Adrenal gland (tissue), 12 donors: ENCODE results near the gene BBS9. TPM values are rescaled to one million over a fixed set of nuclear protein-coding genes. Genes with fewer than 3 reads are reported as not detected.

Experiments
- DNase-seq, 7 donors: peaks; one replicate each; pipeline ENCODE4 v3.0.0-alpha.2; 2019 to 2020
- H3K27ac ChIP-seq, 5 donors: fragments of 200-600 bp; sonication (generic) in 4 of 5; 1 replicate in 3 of 5; 2 replicates in 2 of 5; pipeline versions ENCODE4 v1.5.1 to v1.8.0; 2016 to 2020; ENCODE audit warnings: mild to moderate bottlenecking in 1 of 5
- H3K27me3 ChIP-seq: fragments of 200-600 bp; 2 replicates; pipeline ENCODE4 v1.8.0; 2021
- H3K36me3 ChIP-seq, 2 donors: fragments of 200-600 bp; replicated peaks in 1 of 2; 1 replicate in 1 of 2; 2 replicates in 1 of 2; pipeline versions ENCODE4 v1.5.1 to v1.8.0; 2018 to 2022
- H3K4me1 ChIP-seq, 2 donors: fragments of 200-600 bp; replicated peaks in 1 of 2; 1 replicate in 1 of 2; 2 replicates in 1 of 2; pipeline versions ENCODE4 v1.5.1 to v1.8.0; 2018 to 2021
- H3K4me3 ChIP-seq, 4 donors: fragments of 200-600 bp; sonication (generic) in 3 of 4; one replicate each; pipeline ENCODE4 v1.5.1; 2016 to 2018
- H3K9me3 ChIP-seq, 3 donors: fragments of 200-600 bp; sonication (generic) in 1 of 3; replicated peaks in 1 of 3; 1 replicate in 2 of 3; 2 replicates in 1 of 3; pipeline versions ENCODE4 v1.5.1 to v1.8.0; 2016 to 2021
- POLR2A ChIP-seq, 2 donors: fragments of 450-650 bp; IDR thresholded peaks; one replicate each; pipeline ENCODE4 v1.6.1; 2017; ENCODE audit warnings: antibody characterized with exemption in 2 of 2, mild to moderate bottlenecking in 2 of 2, moderate library complexity in 1 of 2
- WGBS, 4 donors: extraction: QIAGEN DNeasy Blood & Tissue Kit in 2 of 4; methylation state at CpG; one replicate each; pipeline versions ENCODE4 v1.1.5 to v1.1.7; 2013 to 2017; 5-methylcytosine and 5-hydroxymethylcytosine counted together
- intact Hi-C, 2 donors: fragments of 100-400 bp; cut with DNase I; formaldehyde crosslinking; loops; one replicate each; pipeline versions ENCODE4 v1.14.1 to v1.15.0; 2022 to 2023
- polyA plus RNA-seq, 3 donors: library from polyadenylated mRNA; stranded (reverse); fragments of 200-250 nt in 2 of 3; fragments of 350-450 nt in 1 of 3; fragmentation: Illumina TruSeq in 1 of 3; extraction: RNeasy Lipid Tissue Mini Kit (QIAGEN cat#74804) in 1 of 3; gene quantifications; one replicate each; pipeline ENCODE4 v1.2.3, GENCODE V29; 2013 to 2014
- total RNA-seq, 9 donors: library from RNA; depleted of rRNA in 4 of 9; stranded (reverse); fragments of >200 nt in 4 of 9; fragments of 120-200 nt in 1 of 9; fragmentation: NEBNext Ultra II Directional in 1 of 9; extraction: Animal tissue kit (Norgen Biotek cat#: 25700) in 1 of 9; gene quantifications; one replicate each; pipeline versions ENCODE4 v1.1.0 to v1.2.4, GENCODE V29; 2013 to 2023
- TF ChIP-seq, protein P1 (sequence below), 6 experiments: fragments of 450-650 bp in 4 of 6; fragments of 200-600 bp in 2 of 6; sonication (generic) in 1 of 6; IDR thresholded peaks; 1 replicate in 5 of 6; 2 replicates in 1 of 6; pipeline versions ENCODE4 v1.5.1 to v1.8.0; 2016 to 2021; ENCODE audit warnings: antibody characterized with exemption in 6 of 6, mild to moderate bottlenecking in 2 of 6, moderate library complexity in 1 of 6
- donor health status: healthy with polysubstance abuse.
- donor health status: Bipolar disorder and iron deficiency.
- donor health status: DM: yes; HTN: yes; CAD: no.
- donor health status: DM: no; HTN: no; CAD: no.
- donor health status: DM: no; HTN: no; CAD: no.
- donor health status: DM: yes; HTN: yes; CAD: no.

The BBS9 gene
- total and polyA plus RNA-seq, 12 donors, result 5.6 to 39.4 (median 21.7) TPM

DNA sequence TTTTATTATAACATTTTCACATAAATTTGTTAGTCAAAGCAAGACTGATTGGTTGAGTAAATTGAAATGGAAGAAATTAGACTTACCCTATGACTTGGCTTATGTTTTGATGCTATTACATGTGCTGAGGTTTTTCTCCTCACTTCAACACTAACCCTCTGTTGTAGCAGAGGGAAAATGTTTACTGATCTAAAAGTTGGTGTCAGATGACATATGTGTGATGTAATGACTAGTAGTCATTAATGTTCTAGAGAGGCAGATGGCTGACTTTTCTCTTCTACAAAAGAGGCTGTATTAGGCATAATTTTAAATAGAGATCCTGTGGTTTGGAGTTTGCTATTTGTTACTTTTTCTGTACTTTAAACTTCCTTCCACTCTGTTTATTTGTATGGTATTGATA is 266.0 kb downstream of the BBS9 start:
- DNase-seq, result no peak

DNA sequence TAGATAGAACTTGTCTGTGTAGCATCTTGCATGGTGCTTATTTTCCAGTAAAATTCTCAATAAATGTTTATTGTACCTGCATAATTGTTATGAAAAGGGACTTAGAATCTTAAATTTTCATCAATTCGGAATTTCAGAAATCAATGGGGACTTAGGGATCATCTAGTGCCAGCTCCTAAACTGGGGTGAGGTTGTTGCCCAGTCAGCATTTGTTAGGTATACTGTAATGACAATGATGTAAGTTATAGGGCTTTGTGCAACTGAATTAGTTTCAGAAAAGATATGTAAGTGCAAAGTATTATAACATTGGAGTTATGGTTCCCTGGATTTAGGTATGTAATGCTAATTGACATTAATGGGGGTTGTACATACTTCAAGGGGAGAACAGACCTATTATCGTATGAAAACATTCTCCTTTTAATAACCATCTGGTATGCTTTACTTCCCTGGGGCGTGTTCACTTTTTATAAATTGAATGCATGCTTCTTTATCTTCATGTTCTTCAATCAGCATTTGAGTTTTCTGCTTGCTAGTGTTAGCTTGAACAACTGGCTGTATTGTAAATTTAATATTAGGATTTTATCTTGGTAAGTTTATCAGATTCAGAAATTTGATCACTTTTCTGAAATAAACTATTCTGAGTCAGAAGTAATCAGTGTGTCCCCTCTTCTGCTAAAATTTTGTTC is 270.3 kb downstream of the BBS9 start:
- TF ChIP-seq POLR2A (IDR thresholded peaks at IDR 0.05), result no peak
- TF ChIP-seq, protein P1, sequence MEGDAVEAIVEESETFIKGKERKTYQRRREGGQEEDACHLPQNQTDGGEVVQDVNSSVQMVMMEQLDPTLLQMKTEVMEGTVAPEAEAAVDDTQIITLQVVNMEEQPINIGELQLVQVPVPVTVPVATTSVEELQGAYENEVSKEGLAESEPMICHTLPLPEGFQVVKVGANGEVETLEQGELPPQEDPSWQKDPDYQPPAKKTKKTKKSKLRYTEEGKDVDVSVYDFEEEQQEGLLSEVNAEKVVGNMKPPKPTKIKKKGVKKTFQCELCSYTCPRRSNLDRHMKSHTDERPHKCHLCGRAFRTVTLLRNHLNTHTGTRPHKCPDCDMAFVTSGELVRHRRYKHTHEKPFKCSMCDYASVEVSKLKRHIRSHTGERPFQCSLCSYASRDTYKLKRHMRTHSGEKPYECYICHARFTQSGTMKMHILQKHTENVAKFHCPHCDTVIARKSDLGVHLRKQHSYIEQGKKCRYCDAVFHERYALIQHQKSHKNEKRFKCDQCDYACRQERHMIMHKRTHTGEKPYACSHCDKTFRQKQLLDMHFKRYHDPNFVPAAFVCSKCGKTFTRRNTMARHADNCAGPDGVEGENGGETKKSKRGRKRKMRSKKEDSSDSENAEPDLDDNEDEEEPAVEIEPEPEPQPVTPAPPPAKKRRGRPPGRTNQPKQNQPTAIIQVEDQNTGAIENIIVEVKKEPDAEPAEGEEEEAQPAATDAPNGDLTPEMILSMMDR (IDR thresholded peaks at IDR 0.05), result no peak
- 88 to 92% (median 89%) methylated on average over 3 of the region's 3 CpGs for WGBS, 4 donors
- H3K36me3 ChIP-seq, result no peaks in the 10 kb centered on the region

More for the DNA sequence above, 266.0 kb downstream of the BBS9 start:
- Histone ChIP-seq H3K36me3 (no peaks in the 10 kb centered on the region), H3K27me3 (no peaks in the 10 kb centered on the region), H3K27ac (no peak overlapping the region), H3K4me1 (no peaks in the 10 kb centered on the region), H3K9me3 (no peaks in the 10 kb centered on the region), H3K4me3 (no peak overlapping the region)
- intact Hi-C loops, result no loop called here
- TF ChIP-seq, protein P1 (IDR thresholded peaks at IDR 0.05), result no peak
- TF ChIP-seq POLR2A (IDR thresholded peaks at IDR 0.05), result no peak

GRCh38 chr7:33400214-33400538 is 270.8 kb downstream of the BBS9 start:
- TF ChIP-seq, protein P1 (IDR thresholded peaks at IDR 0.05), result no peak
- no peak for TF ChIP-seq POLR2A (IDR thresholded peaks at IDR 0.05)
- Histone ChIP-seq H3K27ac (no peak overlapping the region), H3K36me3 (no peaks in the 10 kb centered on the region), H3K27me3 (no peaks in the 10 kb centered on the region), H3K4me1 (no peaks in the 10 kb centered on the region), H3K4me3 (no peak overlapping the region), H3K9me3 (no peaks in the 10 kb centered on the region)
- intact Hi-C loops, result no loop called here
- no peak for DNase-seq
- WGBS, 4 donors, result 69 to 92% (median 77%) methylated on average over 1 of the region's 1 CpG

More for the DNA sequence above, 270.3 kb downstream of the BBS9 start:
- Histone ChIP-seq H3K9me3 (no peaks in the 10 kb centered on the region), H3K4me3 (no peak overlapping the region), H3K27me3 (no peaks in the 10 kb centered on the region), H3K27ac (no peak overlapping the region), H3K4me1 (no peaks in the 10 kb centered on the region)
- intact Hi-C loops, result no loop called here
- no peak for DNase-seq

GRCh38 chr7:33410266-33410665 is 280.9 kb downstream of the BBS9 start:
- H3K27me3 ChIP-seq, result no peaks in the 10 kb centered on the region
- intact Hi-C loops, result no loop called here
- H3K9me3 ChIP-seq, result no peaks in the 10 kb centered on the region

More at GRCh38 chr7:33410266-33410665, 280.9 kb downstream of the BBS9 start:
- Histone ChIP-seq H3K4me1 (no peaks in the 10 kb centered on the region), H3K4me3 (no peak overlapping the region), H3K36me3 (no peaks in the 10 kb centered on the region), H3K27ac (no peak overlapping the region)
- DNase-seq, result no peak
- no peak for TF ChIP-seq POLR2A (IDR thresholded peaks at IDR 0.05)
- TF ChIP-seq, protein P1 (IDR thresholded peaks at IDR 0.05), result no peak
- WGBS, 4 donors, result 60 to 78% (median 71%) methylated on average over 1 of the region's 1 CpG
